NCI-H524 treated with DMSO at 0.1 percent for 48 hours (cell line): Measurements from ENCODE around the gene BLCAP.
A peak's percentile ranks its signal among the peaks of the same experiment; 100 is the strongest.
"Not testable (repeated sequence)": the region's sequence is repeated elsewhere in the genome, so short reads cannot be mapped to it uniquely, and the experiment has no call there.

ENCODE experiments used
- DNase-seq: peaks from one replicate; lab custom pipeline; 2025; lab: John Stamatoyannopoulos, UW

BLCAP gene

DNA sequence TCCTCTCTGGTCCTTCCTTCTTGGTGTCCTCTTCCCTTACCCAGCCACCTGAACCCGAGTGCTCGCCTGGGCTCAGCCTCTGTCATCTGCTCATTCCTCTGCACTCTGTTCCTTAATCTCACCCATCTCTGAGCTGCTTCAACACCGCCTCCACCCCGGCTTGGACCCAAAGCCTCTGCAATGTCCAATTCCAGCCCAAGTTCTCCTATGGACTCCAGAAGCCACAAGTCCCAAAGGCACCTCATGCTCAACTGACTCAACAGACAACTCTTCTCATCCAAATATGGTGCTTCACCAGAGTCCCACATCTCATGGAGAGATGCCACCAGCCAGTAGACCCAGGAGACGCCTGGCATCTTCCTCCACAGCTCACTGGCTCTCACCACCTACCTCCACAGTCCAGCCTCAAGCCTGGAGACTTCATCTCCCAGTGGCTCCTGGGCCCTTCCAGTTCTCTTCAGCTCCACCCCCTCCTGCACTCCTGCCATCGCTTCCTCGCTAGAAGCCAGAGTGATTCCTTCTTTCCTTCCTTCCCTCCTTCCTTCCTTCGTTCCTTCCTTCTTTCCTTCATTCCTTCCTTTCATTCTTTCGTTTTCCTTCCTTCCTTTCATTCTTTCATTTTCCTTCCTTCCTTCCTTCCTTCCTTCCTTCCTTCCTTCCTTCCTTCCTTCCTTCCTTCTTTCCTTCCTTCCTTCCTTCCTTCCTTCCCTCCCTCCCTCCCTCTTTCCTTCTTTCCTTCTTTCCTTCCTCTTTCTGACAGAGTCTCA is 47.6 kb downstream of the BLCAP start:
- DNase-seq, result no peak

- no peak for DNase-seq
These were observed 48.4 kb downstream of the BLCAP start for GRCh38 chr20:37479266-37479665.

- DNase-seq, result no peak
These were observed 50.6 kb downstream of the BLCAP start for GRCh38 chr20:37477041-37477440.

DNA sequence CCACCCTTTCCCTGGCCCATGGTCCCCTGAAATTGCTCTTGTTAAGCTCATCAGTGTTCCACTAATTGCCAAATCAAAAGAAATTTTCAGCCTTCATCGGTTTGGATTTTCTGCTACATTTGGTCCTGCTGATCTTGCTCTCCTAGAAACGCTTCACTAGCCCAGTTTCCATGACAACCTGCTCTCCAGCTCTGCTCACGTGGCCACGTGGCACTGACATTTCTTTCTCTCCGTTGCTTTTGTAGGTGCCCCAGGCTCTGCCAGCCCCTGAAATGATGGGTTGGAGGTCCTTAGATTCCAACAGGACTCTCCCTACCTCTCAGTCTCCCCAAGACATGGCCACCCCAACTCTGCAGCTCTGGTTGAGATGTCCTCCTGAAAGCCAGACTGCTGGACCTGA is 52.4 kb downstream of the BLCAP start:
- DNase-seq, result peak; percentile 9

DNA sequence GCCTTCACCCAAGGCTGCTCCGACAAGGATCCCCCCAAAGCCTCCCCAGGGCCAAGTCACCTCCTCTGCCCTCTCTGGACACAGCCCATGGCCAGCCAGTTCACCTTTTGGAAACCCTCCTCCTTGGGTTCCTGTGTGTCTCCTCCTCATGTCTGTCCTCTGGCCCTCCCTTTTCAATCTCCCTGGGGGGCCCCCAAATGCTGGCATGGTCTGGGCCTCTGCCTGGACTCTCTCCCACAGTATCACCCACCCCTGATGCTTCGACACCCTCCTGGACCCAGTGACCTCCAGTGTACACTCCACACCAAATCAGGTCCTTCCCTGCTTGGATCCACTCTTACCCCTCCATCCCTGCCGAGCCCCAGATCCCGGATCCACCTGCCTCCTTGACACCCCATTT is 53.3 kb downstream of the BLCAP start:
- no peak for DNase-seq

DNA sequence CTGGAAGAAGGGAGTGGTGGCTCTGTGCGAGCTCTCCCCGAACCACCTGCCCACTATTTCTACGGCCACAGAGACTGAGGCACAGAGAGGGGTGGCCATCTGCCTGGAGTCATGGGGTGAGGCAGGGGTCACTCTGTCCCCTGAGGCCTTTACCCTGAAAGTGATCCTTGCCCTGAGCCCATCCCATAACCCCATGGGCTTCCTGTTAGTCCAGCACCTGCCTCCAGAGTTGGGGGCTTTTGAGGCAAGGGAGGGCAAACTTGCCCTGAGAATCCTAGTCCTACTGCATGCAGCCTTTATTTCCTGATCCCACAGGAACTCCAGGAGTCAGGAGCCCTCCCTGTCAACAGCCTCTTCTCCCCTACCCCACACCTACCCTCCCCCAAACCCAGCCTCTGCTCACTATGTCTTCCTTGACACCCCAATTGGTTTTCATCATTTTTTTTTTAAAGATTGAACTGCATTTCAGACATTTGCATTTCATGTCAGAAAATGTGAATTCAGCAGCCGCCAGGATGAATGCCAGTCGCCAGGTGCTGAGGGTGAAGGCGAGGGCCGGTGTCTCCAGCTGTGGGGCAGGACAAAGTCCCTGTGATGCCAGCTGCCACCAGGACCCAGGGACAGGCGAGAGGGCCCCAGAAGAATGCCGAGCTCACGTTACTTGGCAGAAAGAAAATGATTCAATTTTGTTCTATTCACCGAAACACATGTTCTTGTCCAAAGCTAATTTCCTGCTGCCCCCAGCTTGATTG is 54.3 kb downstream of the BLCAP start:
- no peak for DNase-seq

DNA sequence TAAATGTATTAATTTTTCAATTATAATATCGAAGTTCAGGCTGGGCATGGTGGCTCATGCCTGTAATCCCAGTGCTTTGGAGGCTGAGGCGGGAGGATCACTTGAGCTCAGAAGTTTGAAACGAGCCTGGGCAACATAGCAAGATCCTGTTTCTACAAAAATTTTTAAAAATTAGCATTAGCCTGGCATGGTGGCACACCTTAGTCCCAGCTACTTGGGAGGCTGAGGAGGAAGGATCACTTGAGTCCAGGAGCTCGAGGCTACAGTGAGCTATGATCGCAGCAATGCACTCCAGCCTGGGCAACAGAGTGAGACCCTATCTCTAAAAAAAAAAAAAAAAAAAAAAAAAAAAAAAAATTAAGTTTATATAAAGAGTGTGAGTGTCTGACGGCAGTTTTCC is 55.2 kb downstream of the BLCAP start:
- not testable (repeated sequence) for DNase-seq

GRCh38 chr20:37471741-37472235 is 55.9 kb downstream of the BLCAP start:
- no peak for DNase-seq

DNA sequence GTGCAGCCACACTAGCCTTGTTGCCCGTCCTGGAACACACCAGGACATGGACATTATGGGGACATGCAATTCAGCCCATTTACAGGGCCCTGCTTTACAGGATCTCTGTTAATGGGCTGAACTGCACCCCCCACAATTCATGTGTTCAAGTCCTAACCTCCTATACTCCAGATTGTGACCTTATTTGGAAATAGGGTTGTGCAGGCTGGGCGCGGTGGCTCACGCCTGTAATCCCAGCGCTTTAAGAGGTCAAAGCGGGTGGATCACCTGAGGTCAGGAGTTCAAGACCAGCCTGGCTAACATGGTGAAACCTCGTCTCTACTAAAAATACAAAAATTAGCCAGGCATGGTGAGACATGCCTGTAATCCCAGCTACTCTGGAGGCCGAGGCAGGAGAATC is 57.5 kb downstream of the BLCAP start:
- DNase-seq, result not testable (repeated sequence)

GRCh38 chr20:37469531-37469930 is 58.1 kb downstream of the BLCAP start:
- peak; percentile 76 for DNase-seq

GRCh38 chr20:37468886-37469285 is 58.8 kb downstream of the BLCAP start:
- peak; percentile 13 for DNase-seq
